HEK293T (cell line): ENCODE results near the gene MPO.

Source experiments
- CTCF ChIA-PET: fragments of 350-600 bp; formaldehyde crosslinking; extraction: SDS; loops from one replicate; lab custom pipeline; 2021; ENCODE audit warnings: antibody characterized with exemption, inconsistent platforms; lab: Yijun Ruan, JAX
- POLR2A ChIA-PET: fragments of 350-600 bp; formaldehyde crosslinking; extraction: SDS; loops from one replicate; lab custom pipeline; 2020; ENCODE audit warnings: antibody characterized with exemption, inconsistent platforms; lab: Yijun Ruan, JAX
- DNase-seq: peaks from one replicate; pipeline ENCODE4 v3.0.0; 2012; ENCODE audit warnings: mixed read lengths; ENCODE audit errors: extremely low spot score
- ARNT ChIP-seq: fragments of 450-650 bp; IDR thresholded peaks from 2 replicates; pipeline ENCODE4 v1.6.1; 2017; ENCODE audit warnings: mild to moderate bottlenecking
- BHLHE40 ChIP-seq: fragments of 450-650 bp; IDR thresholded peaks from 2 replicates; pipeline ENCODE4 v1.6.1; 2016; ENCODE audit warnings: mild to moderate bottlenecking, moderate library complexity, borderline replicate concordance
- CTBP1 ChIP-seq: fragments of 450-650 bp; IDR thresholded peaks from 2 replicates; pipeline ENCODE4 v1.6.1; 2016; ENCODE audit warnings: borderline replicate concordance
- ELF4 ChIP-seq: fragments of 450-650 bp; IDR thresholded peaks from 2 replicates; pipeline ENCODE4 v1.6.1; 2017; ENCODE audit warnings: antibody characterized with exemption
- FOXA1 ChIP-seq: fragments of 450-650 bp; IDR thresholded peaks from 2 replicates; pipeline ENCODE4 v1.6.1; 2016; ENCODE audit warnings: mild to moderate bottlenecking
- FOXK2 ChIP-seq: fragments of 450-650 bp; IDR thresholded peaks from 2 replicates; pipeline ENCODE4 v1.6.1; 2016; ENCODE audit warnings: mild to moderate bottlenecking
- FOXM1 ChIP-seq: fragments of 450-650 bp; IDR thresholded peaks from 2 replicates; pipeline ENCODE4 v1.6.1; 2017; ENCODE audit warnings: mild to moderate bottlenecking, borderline replicate concordance
- HDGF ChIP-seq: fragments of 450-650 bp; IDR thresholded peaks from 2 replicates; pipeline ENCODE4 v1.6.1; 2017; ENCODE audit warnings: antibody characterized with exemption, borderline replicate concordance
- L3MBTL2 ChIP-seq: fragments of 450-650 bp; conservative IDR thresholded peaks from 2 replicates; pipeline ENCODE4 v1.6.1; 2016; ENCODE audit warnings: mild to moderate bottlenecking
- LEF1 ChIP-seq: fragments of 450-650 bp; IDR thresholded peaks from 2 replicates; pipeline ENCODE4 v1.6.1; 2017; ENCODE audit warnings: mild to moderate bottlenecking, borderline replicate concordance
- NFRKB ChIP-seq: fragments of 450-650 bp; IDR thresholded peaks from 2 replicates; pipeline ENCODE4 v1.6.1; 2016; ENCODE audit warnings: mild to moderate bottlenecking, moderate library complexity
- PKNOX1 ChIP-seq: fragments of 450-650 bp; IDR thresholded peaks from 2 replicates; pipeline ENCODE4 v1.6.1; 2016
- SP1 ChIP-seq: fragments of 450-650 bp; IDR thresholded peaks from 2 replicates; pipeline ENCODE4 v1.6.1; 2017
- SUZ12 ChIP-seq: fragments of 450-650 bp; IDR thresholded peaks from 2 replicates; pipeline ENCODE4 v1.6.1; 2016; ENCODE audit warnings: mild to moderate bottlenecking
- TARDBP ChIP-seq: fragments of 450-650 bp; IDR thresholded peaks from 2 replicates; pipeline ENCODE4 v1.6.1; 2016
- ZNF384 ChIP-seq: fragments of 450-650 bp; IDR thresholded peaks from 2 replicates; pipeline ENCODE4 v1.6.1; 2016

MPO gene

GRCh38 chr17:58254803-58255202, 25.9 kb downstream of the MPO start:
- no peak for DNase-seq
- CTCF ChIA-PET, result no interaction called here

GRCh38 chr17:58253082-58253481, 27.7 kb downstream of the MPO start:
- no peak for TF ChIP-seq BHLHE40
- TF ChIP-seq L3MBTL2, result no peak
- TF ChIP-seq FOXM1, result no peak
- no peak for TF ChIP-seq FOXA1
- TF ChIP-seq ELF4, result no peak
- ChIA-PET POLR2A (no interaction called here), CTCF (interaction anchor here (0.5 to 0.6 kb wide), 2 partner anchors 69 to 343 kb away, joined by 3 to 4 read pairs; no protein-coding TSS in a partner anchor)
- no peak for DNase-seq

More at GRCh38 chr17:58254803-58255202, 25.9 kb downstream of the MPO start:
- no peak for TF ChIP-seq HDGF
- POLR2A ChIA-PET, result no interaction called here

GRCh38 chr17:58252141-58252540, 28.6 kb downstream of the MPO start:
- ChIA-PET POLR2A (no interaction called here), CTCF (interaction anchor here (0.5 kb wide), 1 partner anchor 165 kb away, joined by 3 read pairs; no protein-coding TSS in a partner anchor)
- TF ChIP-seq ZNF384 (no peak), FOXK2 (no peak), PKNOX1 (no peak), SUZ12 (no peak), BHLHE40 (no peak), ELF4 (no peak), NFRKB (no peak), TARDBP (no peak), ARNT (no peak), SP1 (no peak), FOXM1 (no peak), L3MBTL2 (no peak), HDGF (no peak), FOXA1 (no peak), CTBP1 (no peak), LEF1 (no peak)
- DNase-seq, result no peak

GRCh38 chr17:58250344-58251011, 30.3 kb downstream of the MPO start:
- ChIA-PET POLR2A (interaction anchor here (0.8 kb wide), 1 partner anchor 442 kb away, joined by 3 read pairs; the partner anchor contains the start of gene RAD51C), CTCF (interaction anchor here (0.6 to 1.6 kb wide), 8 partner anchors 12 to 381 kb away, joined by 3 to 5 read pairs (median 4); partner anchors contain the start of gene LPO)
- DNase-seq, result no peak

GRCh38 chr17:58249270-58250133, 31.2 kb downstream of the MPO start:
- DNase-seq, result peak; percentile 94
- TF ChIP-seq ELF4 (no peak), L3MBTL2 (peak; percentile 99), BHLHE40 (peak; percentile 55; the same call in 1 of the 2 replicates)
- ChIA-PET POLR2A (interaction anchor here (0.8 to 1.1 kb wide), 3 partner anchors 30 to 443 kb away, joined by 3 to 4 read pairs (median 3); partner anchors contain the start of genes MKS1, RAD51C and SUPT4H1), CTCF (interaction anchor here (0.6 to 1.6 kb wide), 9 partner anchors 11 to 382 kb away, joined by 3 to 5 read pairs (median 3); partner anchors contain the start of gene LPO)

More at GRCh38 chr17:58250344-58251011, 30.3 kb downstream of the MPO start:
- TF ChIP-seq LEF1, result no peak
- TF ChIP-seq BHLHE40, result no peak
- no peak for TF ChIP-seq FOXK2
- no peak for TF ChIP-seq ARNT
- TF ChIP-seq SP1, result no peak

- CTCF ChIA-PET, result interaction anchor here (0.6 to 1.3 kb wide), 3 partner anchors 12 to 69 kb away, joined by 3 read pairs; no protein-coding TSS in a partner anchor
- TF ChIP-seq NFRKB, result no peak
- no peak for TF ChIP-seq FOXM1
- TF ChIP-seq SP1, result no peak
- TF ChIP-seq ZNF384, result no peak
- no peak for DNase-seq
- POLR2A ChIA-PET, result interaction anchor here (0.9 to 1.1 kb wide), 2 partner anchors 30 to 103 kb away, joined by 3 to 4 read pairs; partner anchors contain the start of genes MKS1 and SUPT4H1
These were observed 31.8 kb downstream of the MPO start for GRCh38 chr17:58248955-58249269.

- ChIA-PET CTCF (interaction anchor here (0.8 to 1.0 kb wide), 4 partner anchors 11 to 70 kb away, joined by 3 read pairs; no protein-coding TSS in a partner anchor), POLR2A (interaction anchor here (0.7 kb wide), 2 partner anchors 28 to 47 kb away, joined by 3 read pairs; no protein-coding TSS in a partner anchor)
- DNase-seq, result no peak
- TF ChIP-seq SUZ12 (no peak), HDGF (no peak), ELF4 (no peak), LEF1 (no peak), CTBP1 (no peak), ARNT (no peak), L3MBTL2 (no peak), NFRKB (no peak), PKNOX1 (no peak), FOXA1 (no peak), FOXM1 (no peak), SP1 (no peak), TARDBP (no peak)
These were observed 33.0 kb downstream of the MPO start for GRCh38 chr17:58247511-58248363.
